Measurements from ENCODE around the gene COG5.

Gene COG5

GRCh38 chr7:107330478-107330877, 233.2 kb downstream of the COG5 start:
- no peak for DNase-seq (ENCODE audit: low spot score)

- DNase-seq (ENCODE audit: low spot score), result no peak
Observed at GRCh38 chr7:107327986-107328569, 235.6 kb downstream of the COG5 start.

- no peak for DNase-seq (ENCODE audit: low spot score)
Observed at GRCh38 chr7:107326061-107326460, 237.7 kb downstream of the COG5 start.

- DNase-seq (ENCODE audit: low spot score), result no peak
Observed at GRCh38 chr7:107322015-107322414, 241.7 kb downstream of the COG5 start.

GRCh38 chr7:107321611-107322010, 242.1 kb downstream of the COG5 start:
- no peak for DNase-seq (ENCODE audit: low spot score)

- no peak for DNase-seq (ENCODE audit: low spot score)
Observed at GRCh38 chr7:107319724-107320228, 243.9 kb downstream of the COG5 start.

GRCh38 chr7:107318523-107319160, 245.1 kb downstream of the COG5 start:
- DNase-seq (ENCODE audit: low spot score), result no peak

GRCh38 chr7:107315716-107316220, 248.0 kb downstream of the COG5 start:
- peak; percentile 30 for DNase-seq (ENCODE audit: low spot score)

- no peak for DNase-seq (ENCODE audit: low spot score)
Observed at GRCh38 chr7:107313355-107313754, 250.4 kb downstream of the COG5 start.

GRCh38 chr7:107312418-107312817, 251.3 kb downstream of the COG5 start:
- DNase-seq (ENCODE audit: low spot score), result no peak

GRCh38 chr7:107309296-107309695, 254.4 kb downstream of the COG5 start:
- DNase-seq (ENCODE audit: low spot score), result no peak

GRCh38 chr7:107304636-107305035, 259.1 kb downstream of the COG5 start:
- DNase-seq (ENCODE audit: low spot score), result no peak

- no peak for DNase-seq (ENCODE audit: low spot score)
Observed at GRCh38 chr7:107304063-107304462, 259.7 kb downstream of the COG5 start.

- DNase-seq (ENCODE audit: low spot score), result no peak
Observed at GRCh38 chr7:107302250-107302847, 261.4 kb downstream of the COG5 start.

GRCh38 chr7:107294182-107294581, 269.5 kb downstream of the COG5 start:
- DNase-seq (ENCODE audit: low spot score), result no peak

GRCh38 chr7:107292591-107292990, 271.1 kb downstream of the COG5 start:
- no peak for DNase-seq (ENCODE audit: low spot score)

GRCh38 chr7:107291434-107291833, 272.3 kb downstream of the COG5 start:
- no peak for DNase-seq (ENCODE audit: low spot score)

- no peak for DNase-seq (ENCODE audit: low spot score)
Observed at GRCh38 chr7:107286751-107287621, 276.7 kb downstream of the COG5 start.

- DNase-seq (ENCODE audit: low spot score), result no peak
Observed at GRCh38 chr7:107284911-107285479, 278.7 kb downstream of the COG5 start.

GRCh38 chr7:107277331-107277730, 286.4 kb downstream of the COG5 start:
- DNase-seq (ENCODE audit: low spot score), result no peak

- DNase-seq (ENCODE audit: low spot score), result no peak
Observed at GRCh38 chr7:107276220-107276827, 287.4 kb downstream of the COG5 start.

All from D341Med (cell line).